SK-N-SH treated with all-trans-retinoic acid at 6 μM for 48 hours (cell line): ENCODE data around the gene CHRNA4.

ENCODE experiments used
- ATAC-seq: fragments of 200-7000 bp; cut with Tn5 transposase; 3 replicates; pipeline ENCODE4 v1.9.1; 2020; ENCODE audit warnings: mild to moderate bottlenecking, moderate library complexity
- ARNTL ChIP-seq: fragments of 450-650 bp; formaldehyde crosslinking; IDR thresholded peaks from 2 replicates; pipeline ENCODE4 v1.5.0; 2020; ENCODE audit warnings: low read depth, mild to moderate bottlenecking, moderate library complexity, borderline replicate concordance
- CREB5 ChIP-seq: fragments of 250-450 bp; sonication (Bioruptor Pico); IDR thresholded peaks from 2 replicates; pipeline ENCODE4 v1.5.1; 2020; ENCODE audit warnings: low read depth, mild to moderate bottlenecking, moderate library complexity
- CSDC2 ChIP-seq: fragments of 250-450 bp; sonication (Bioruptor Pico); IDR thresholded peaks from 2 replicates; pipeline ENCODE4 v1.5.0; 2020; ENCODE audit warnings: mild to moderate bottlenecking, moderate library complexity
- CSRNP3 ChIP-seq: fragments of 250-450 bp; sonication (Bioruptor Pico); IDR thresholded peaks from 2 replicates; pipeline ENCODE4 v1.5.1; 2021; ENCODE audit warnings: mild to moderate bottlenecking, moderate library complexity
- ESRRG ChIP-seq: fragments of 250-450 bp; sonication (Bioruptor Pico); IDR thresholded peaks from 2 replicates; pipeline ENCODE4 v1.6.1; 2021; ENCODE audit warnings: mild to moderate bottlenecking
- ISL1 ChIP-seq: fragments of 250-450 bp; sonication (Bioruptor Pico); IDR thresholded peaks from 2 replicates; pipeline ENCODE4 v2.1.2; 2022; ENCODE audit warnings: mild to moderate bottlenecking, moderate library complexity
- OSR1 ChIP-seq: fragments of 250-450 bp; sonication (Bioruptor Pico); IDR thresholded peaks from 2 replicates; pipeline ENCODE4 v1.8.0; 2022; ENCODE audit warnings: moderate library complexity, mild to moderate bottlenecking, inconsistent platforms
- PATZ1 ChIP-seq: fragments of 250-450 bp; sonication (Bioruptor Pico); IDR thresholded peaks from 2 replicates; pipeline ENCODE4 v1.8.0; 2020; ENCODE audit warnings: mild to moderate bottlenecking, moderate library complexity, borderline replicate concordance
- PPARA ChIP-seq: fragments of 250-450 bp; sonication (Bioruptor Pico); IDR thresholded peaks from 2 replicates; pipeline ENCODE4 v1.5.0; 2020; ENCODE audit warnings: mild to moderate bottlenecking, borderline replicate concordance
- RARB ChIP-seq: fragments of 250-450 bp; sonication (Bioruptor Pico); IDR thresholded peaks from 2 replicates; pipeline ENCODE4 v1.8.0; 2021; ENCODE audit warnings: mild to moderate bottlenecking, moderate library complexity
- SNAI2 ChIP-seq: fragments of 250-450 bp; sonication (Bioruptor Pico); IDR thresholded peaks from 2 replicates; pipeline ENCODE4 v1.5.0; 2020; ENCODE audit warnings: mild to moderate bottlenecking, moderate library complexity
- TCF4 ChIP-seq: fragments of 250-450 bp; sonication (Bioruptor Pico); IDR thresholded peaks from 2 replicates; pipeline ENCODE4 v1.8.0; 2021; ENCODE audit warnings: mild to moderate bottlenecking, moderate library complexity, borderline replicate concordance
- TOX ChIP-seq: fragments of 250-450 bp; sonication (Bioruptor Pico); IDR thresholded peaks from 2 replicates; pipeline ENCODE4 v1.8.0; 2021; ENCODE audit warnings: mild to moderate bottlenecking, moderate library complexity, borderline replicate concordance
- TSHZ2 ChIP-seq: fragments of 250-450 bp; sonication (Bioruptor Pico); IDR thresholded peaks from 2 replicates; pipeline ENCODE4 v1.5.0; 2020; ENCODE audit warnings: mild to moderate bottlenecking, moderate library complexity
- ZC3H10 ChIP-seq: fragments of 250-450 bp; sonication (Bioruptor Pico); IDR thresholded peaks from 2 replicates; pipeline ENCODE4 v1.5.1; 2021; ENCODE audit warnings: mild to moderate bottlenecking, moderate library complexity
- ZFP3 ChIP-seq: fragments of 250-450 bp; sonication (Bioruptor Pico); IDR thresholded peaks from 2 replicates; pipeline ENCODE4 v1.5.0; 2020; ENCODE audit warnings: mild to moderate bottlenecking, moderate library complexity
- ZFP30 ChIP-seq: fragments of 450-650 bp; formaldehyde crosslinking; IDR thresholded peaks from 2 replicates; pipeline ENCODE4 v1.5.0; 2022; ENCODE audit warnings: mild to moderate bottlenecking, moderate library complexity
- ZNF565 ChIP-seq: fragments of 450-650 bp; formaldehyde crosslinking; conservative IDR thresholded peaks from 2 replicates; pipeline ENCODE4 v1.5.0; 2020; ENCODE audit warnings: low read depth, mild to moderate bottlenecking, moderate library complexity
- ZNF70 ChIP-seq: fragments of 450-650 bp; formaldehyde crosslinking; IDR thresholded peaks from 2 replicates; pipeline ENCODE4 v1.5.0; 2020; ENCODE audit warnings: mild to moderate bottlenecking, moderate library complexity

CHRNA4 gene

GRCh38 chr20:63327231-63327745, 33.9 kb downstream of the CHRNA4 start (continued):
- no peak for TF ChIP-seq RARB (CRISPR knock-in tag)
- no peak for TF ChIP-seq TCF4 (CRISPR knock-in tag)
- TF ChIP-seq CSDC2 (CRISPR knock-in tag) = no peak
- no peak for TF ChIP-seq CREB5
- no peak for TF ChIP-seq PPARA
- no peak for TF ChIP-seq ISL1
- no peak for TF ChIP-seq ESRRG (CRISPR knock-in tag)
- no peak for TF ChIP-seq ARNTL (CRISPR knock-in tag)

GRCh38 chr20:63326314-63327230, 34.6 kb downstream of the CHRNA4 start:
- no peak for ATAC-seq
- TF ChIP-seq ARNTL (CRISPR knock-in tag) (no peak), PATZ1 (CRISPR knock-in tag) (no peak), OSR1 (CRISPR knock-in tag) (no peak)

GRCh38 chr20:63325554-63326313, 35.4 kb downstream of the CHRNA4 start:
- ATAC-seq = no peak
- TF ChIP-seq ZFP30 (CRISPR knock-in tag) = no peak
- TF ChIP-seq ZFP3 = no peak

GRCh38 chr20:63325021-63325471, 36.1 kb downstream of the CHRNA4 start:
- TF ChIP-seq PPARA (no peak), CSRNP3 (no peak)
- ATAC-seq = no peak

- ATAC-seq = no peak
- no peak for TF ChIP-seq CSDC2 (CRISPR knock-in tag)
- no peak for TF ChIP-seq ZNF70 (CRISPR knock-in tag)
- no peak for TF ChIP-seq ZNF565 (CRISPR knock-in tag)
- no peak for TF ChIP-seq ESRRG (CRISPR knock-in tag)
- TF ChIP-seq ZFP3 = no peak
- TF ChIP-seq ARNTL (CRISPR knock-in tag) = no peak
- TF ChIP-seq OSR1 (CRISPR knock-in tag) = no peak
- TF ChIP-seq TSHZ2 (CRISPR knock-in tag) = no peak
- no peak for TF ChIP-seq ZC3H10
- no peak for TF ChIP-seq TCF4 (CRISPR knock-in tag)
- no peak for TF ChIP-seq PATZ1 (CRISPR knock-in tag)
- TF ChIP-seq ISL1 = no peak
- TF ChIP-seq SNAI2 (CRISPR knock-in tag) = no peak
- TF ChIP-seq PPARA = no peak
- no peak for TF ChIP-seq TOX (CRISPR knock-in tag)
Measured at GRCh38 chr20:63323357-63323981, 37.7 kb downstream of the CHRNA4 start.
